Muscle layer of duodenum (tissue), 2 donors: ENCODE measurements around the gene ZNF830.

Experiments used
- H3K27ac ChIP-seq: one replicate; pipeline ENCODE4 v1.7.0; 2013; ENCODE audit warnings: mild to moderate bottlenecking, low read length
- H3K27me3 ChIP-seq: one replicate; pipeline ENCODE4 v1.7.0; 2013; ENCODE audit warnings: low read depth, mild to moderate bottlenecking, control low read depth, low read length
- H3K36me3 ChIP-seq, 2 donors: one replicate each; pipeline ENCODE4 v1.7.0; 2013; ENCODE audit warnings: low read length in 2 of 2, control low read depth in 1 of 2, mild to moderate bottlenecking in 1 of 2; ENCODE audit not compliant: insufficient read depth in 2 of 2, control insufficient read depth in 1 of 2
- H3K4me1 ChIP-seq, 2 donors: one replicate each; pipeline ENCODE4 v1.7.0; 2013; ENCODE audit warnings: low read length in 2 of 2, mild to moderate bottlenecking in 2 of 2, control low read depth in 1 of 2, moderate library complexity in 1 of 2; ENCODE audit not compliant: insufficient read depth in 2 of 2, control insufficient read depth in 1 of 2
- H3K4me3 ChIP-seq, 2 donors: one replicate each; pipeline ENCODE4 v1.7.0; 2013; ENCODE audit warnings: low read length in 2 of 2, low read depth in 1 of 2, mild to moderate bottlenecking in 1 of 2
- H3K9me3 ChIP-seq, 2 donors: one replicate each; pipeline ENCODE4 v1.7.0; 2013; ENCODE audit warnings: low read length in 2 of 2, control low read depth in 1 of 2, mild to moderate bottlenecking in 1 of 2; ENCODE audit not compliant: control insufficient read depth in 1 of 2
- donor health status: healthy.

ZNF830 gene

GRCh38 chr17:35011671-35012216, 50.4 kb downstream of the ZNF830 start:
- Histone ChIP-seq H3K4me1 (no peaks in the 10 kb centered on the region), H3K9me3 (no peaks in the 10 kb centered on the region), H3K36me3 (peaks cover 51 to 52% of the 10 kb centered on the region in 2 donors), H3K27ac (no peak overlapping the region), H3K27me3 (no peaks in the 10 kb centered on the region), H3K4me3 (no peak overlapping the region)
